B cell (primary cell): Measurements from ENCODE around the gene COBL. TPM values are rescaled to one million over a fixed set of nuclear protein-coding genes. Genes with fewer than 3 reads are reported as not detected.

Experiments used
- ATAC-seq: fragments of 200-7000 bp; cut with Tn5 transposase; one replicate; pipeline ENCODE4 v1.10.0; 2021; ENCODE audit warnings: low read depth, mild to moderate bottlenecking, moderate number of reproducible peaks, moderate library complexity
- CTCF ChIA-PET: fragments of 350-600 bp; sonication (Branson Sonifier 250); formaldehyde crosslinking; loops from one replicate; lab custom pipeline; 2021; ENCODE audit warnings: antibody characterized with exemption, inconsistent platforms; lab: Charles Lee
- POLR2A ChIA-PET: fragments of 350-600 bp; sonication (Branson Sonifier 250); formaldehyde crosslinking; loops from one replicate; lab custom pipeline; 2021; ENCODE audit warnings: antibody characterized with exemption; lab: Charles Lee
- DNase-seq: peaks from one replicate; pipeline ENCODE4 v3.0.0; 2013
- H2AFZ ChIP-seq: 2 replicates; pipeline ENCODE4 v1.6.1; 2012; ENCODE audit warnings: mild to moderate bottlenecking, low read depth, low read length; ENCODE audit not compliant: insufficient read depth, poor library complexity, severe bottlenecking
- H3K27ac ChIP-seq, 2 donors: 1 replicate in 1 of 2; 2 replicates in 1 of 2; pipeline ENCODE4 v1.5.1; 2012 to 2013; ENCODE audit warnings: low read length in 2 of 2, mild to moderate bottlenecking in 2 of 2, moderate library complexity in 1 of 2
- H3K27me3 ChIP-seq, 4 experiments: fragments of 200-600 bp in 1 of 4; sonication (generic) in 1 of 4; replicated peaks in 1 of 4; 1 replicate in 2 of 4; 2 replicates in 2 of 4; pipeline versions ENCODE4 v1.6.1 to v1.7.0; 2013 to 2016; ENCODE audit warnings: low read length in 3 of 4, mild to moderate bottlenecking in 2 of 4, mixed read lengths in 1 of 4, moderate library complexity in 1 of 4; ENCODE audit not compliant: insufficient read depth in 4 of 4, control insufficient read depth in 3 of 4; ENCODE audit errors: control extremely low read depth in 1 of 4
- H3K36me3 ChIP-seq, 2 experiments: replicated peaks in 1 of 2; 1 replicate in 1 of 2; 2 replicates in 1 of 2; pipeline versions ENCODE4 v1.6.1 to v1.7.1; 2013; ENCODE audit warnings: low read length in 1 of 2; ENCODE audit not compliant: insufficient read depth in 2 of 2, control insufficient read depth in 1 of 2; ENCODE audit errors: control extremely low read depth in 1 of 2, extremely low read depth in 1 of 2
- H3K4me1 ChIP-seq, 2 donors: fragments of 200-600 bp in 1 of 2; sonication (generic) in 1 of 2; 1 replicate in 1 of 2; 2 replicates in 1 of 2; pipeline versions ENCODE4 v1.5.1 to v1.6.1; 2013 to 2017; ENCODE audit warnings: low read length in 2 of 2; ENCODE audit not compliant: control insufficient read depth in 2 of 2, insufficient read depth in 2 of 2
- H3K4me2 ChIP-seq: replicated peaks from 2 replicates; pipeline ENCODE3; 2012; ENCODE audit warnings: mild to moderate bottlenecking, low read depth, low read length; ENCODE audit not compliant: poor library complexity, severe bottlenecking
- H3K4me3 ChIP-seq, 5 experiments: fragments of 200-600 bp in 1 of 5; sonication (generic) in 1 of 5; 1 replicate in 3 of 5; 2 replicates in 2 of 5; pipeline versions ENCODE4 v1.5.1 to v1.7.0; 2011 to 2016; ENCODE audit warnings: low read length in 4 of 5, mild to moderate bottlenecking in 4 of 5, low read depth in 2 of 5, control low read depth in 1 of 5, moderate library complexity in 1 of 5; ENCODE audit not compliant: insufficient read depth in 1 of 5; ENCODE audit errors: control extremely low read depth in 1 of 5, extremely low read depth in 1 of 5
- H3K79me2 ChIP-seq: fragments of 200-600 bp; sonication (generic); one replicate; pipeline ENCODE4 v1.6.0; 2016; ENCODE audit warnings: low read length; ENCODE audit not compliant: control insufficient read depth, insufficient read depth
- H3K9ac ChIP-seq: fragments of 200-600 bp; sonication (generic); 2 replicates; pipeline ENCODE4 v1.6.1; 2017; ENCODE audit warnings: mild to moderate bottlenecking, low read length, moderate library complexity
- H3K9me3 ChIP-seq, 3 donors: one replicate each; pipeline versions ENCODE4 v1.6.1 to v1.7.1; 2013; ENCODE audit warnings: low read length in 2 of 3; ENCODE audit not compliant: control insufficient read depth in 2 of 3, insufficient read depth in 1 of 3; ENCODE audit errors: control extremely low read depth in 1 of 3
- H4K20me1 ChIP-seq: 2 replicates; pipeline ENCODE4 v1.6.0; 2012; ENCODE audit warnings: mild to moderate bottlenecking, low read length; ENCODE audit not compliant: insufficient read depth, control insufficient read depth, poor library complexity, severe bottlenecking
- H3K27ac Mint-ChIP-seq: one replicate; pipeline ENCODE4 v1.8.0; 2021; ENCODE audit warnings: mixed read lengths
- H3K27me3 Mint-ChIP-seq: one replicate; pipeline ENCODE4 v1.8.0; 2021; ENCODE audit warnings: mixed read lengths
- H3K4me1 Mint-ChIP-seq: one replicate; pipeline ENCODE4 v1.8.0; 2021; ENCODE audit warnings: mixed read lengths
- H3K4me3 Mint-ChIP-seq: one replicate; pipeline ENCODE4 v1.8.0; 2021; ENCODE audit warnings: mixed read lengths
- H3K9me3 Mint-ChIP-seq: one replicate; pipeline ENCODE4 v1.8.0; 2022; ENCODE audit warnings: mixed read lengths; ENCODE audit not compliant: insufficient read depth
- CTCF ChIP-seq: fragments of 200-600 bp; IDR thresholded peaks from one replicate; pipeline ENCODE4 v1.8.0; 2022; ENCODE audit warnings: antibody characterized with exemption, mild to moderate bottlenecking
- WGBS: methylation state at CpG from one replicate; pipeline ENCODE4 v1.1.5; 2013; ENCODE audit warnings: missing lambda C conversion rate; ENCODE audit not compliant: insufficient coverage; 5-methylcytosine and 5-hydroxymethylcytosine counted together
- intact Hi-C: fragments of 100-400 bp; cut with micrococcal nuclease; formaldehyde crosslinking; loops from one replicate; pipeline ENCODE4 v1.10.0; 2022
- polyA plus RNA-seq: library from polyadenylated mRNA; depleted of rRNA; stranded (reverse); fragments of >200 nt; gene quantifications from 2 replicates; pipeline ENCODE4 v1.2.3, GENCODE V29; 2012
- total RNA-seq, 2 donors: library from RNA; stranded (reverse); fragments of 120-200 nt in 1 of 2; gene quantifications; 1 replicate in 1 of 2; 2 replicates in 1 of 2; pipeline versions ENCODE4 v1.2.3 to v1.2.4, GENCODE V29; 2013 to 2022

COBL gene
- total and polyA plus RNA-seq, 2 donors (not counting 1 experiment from before 2014, with no cell fraction given), result not detected

- no peaks in the 10 kb centered on the region for H3K9me3 Mint-ChIP-seq
- H3K79me2 ChIP-seq, result no peaks in the 10 kb centered on the region
- H3K27ac Mint-ChIP-seq, result no peak overlapping the region
- H4K20me1 ChIP-seq, result no peaks in the 10 kb centered on the region
- no peaks in the 10 kb centered on the region for H3K9me3 ChIP-seq
- H3K4me2 ChIP-seq, result no peak overlapping the region
- CTCF ChIA-PET, result no interaction called here
- no peak overlapping the region for H3K4me3 Mint-ChIP-seq
- TF ChIP-seq CTCF, result no peak
- H3K4me1 Mint-ChIP-seq, result no peaks in the 10 kb centered on the region
- no peak for ATAC-seq
- H3K27me3 Mint-ChIP-seq, result no peaks in the 10 kb centered on the region
- H3K4me3 ChIP-seq, result no peak overlapping the region
- H2AFZ ChIP-seq, result no peak overlapping the region
- no peaks in the 10 kb centered on the region for H3K36me3 ChIP-seq
- no peak overlapping the region for H3K9ac ChIP-seq
- 60% methylated on average over 3 of the region's 4 CpGs for WGBS
- no peak for DNase-seq
- intact Hi-C loops, result no loop called here
- POLR2A ChIA-PET, result no interaction called here
- no peak overlapping the region for H3K27ac ChIP-seq
- H3K4me1 ChIP-seq, result no peaks in the 10 kb centered on the region
- H3K27me3 ChIP-seq, result no peaks in the 10 kb centered on the region
These were observed 24.0 kb downstream of the COBL start for GRCh38 chr7:51292596-51292995.

GRCh38 chr7:51290702-51291540 lies 25.7 kb downstream of the COBL start:
- no peaks in the 10 kb centered on the region for H3K79me2 ChIP-seq
- H3K4me1 ChIP-seq, result no peaks in the 10 kb centered on the region
- ATAC-seq (no peak), DNase-seq (no peak)
- WGBS, result 92% methylated on average over 10 of the region's 10 CpGs
- ChIA-PET CTCF (no interaction called here), POLR2A (no interaction called here)
- Mint-ChIP-seq H3K27ac (no peak overlapping the region), H3K27me3 (no peaks in the 10 kb centered on the region), H3K4me1 (no peaks in the 10 kb centered on the region), H3K4me3 (no peak overlapping the region), H3K9me3 (no peaks in the 10 kb centered on the region)
- no peak overlapping the region for H3K27ac ChIP-seq
- intact Hi-C loops, result no loop called here
- no peaks in the 10 kb centered on the region for H4K20me1 ChIP-seq
- TF ChIP-seq CTCF, result no peak
- H3K4me3 ChIP-seq, result no peak overlapping the region
- H3K9ac ChIP-seq, result no peak overlapping the region
- H2AFZ ChIP-seq, result no peak overlapping the region
- H3K4me2 ChIP-seq, result no peak overlapping the region
- no peaks in the 10 kb centered on the region for H3K27me3 ChIP-seq
- no peaks in the 10 kb centered on the region for H3K36me3 ChIP-seq
- H3K9me3 ChIP-seq, result no peaks in the 10 kb centered on the region
